PFSK-1 (cell line): Measurements from ENCODE around the gene PEX10.

Experiments used
- FOXP2 ChIP-seq: optimal IDR thresholded peaks from 2 replicates; pipeline ENCODE3; 2011; ENCODE audit warnings: borderline replicate concordance, control low read depth, inconsistent platforms; ENCODE audit not compliant: insufficient read depth; ENCODE audit errors: extremely low read length, extremely low read depth
- POLR2AphosphoS5 ChIP-seq: IDR thresholded peaks from 2 replicates; pipeline ENCODE4 v1.6.1; 2012; ENCODE audit warnings: low read depth, mild to moderate bottlenecking, control low read depth, low read length, moderate library complexity
- REST ChIP-seq, 2 experiments: IDR thresholded peaks; 2 replicates each; pipeline versions ENCODE4 v1.6.1 to v1.8.0; 2011 to 2012; ENCODE audit warnings: low read depth in 2 of 2, low read length in 2 of 2, control low read depth in 1 of 2, inconsistent platforms in 1 of 2, mild to moderate bottlenecking in 1 of 2, moderate library complexity in 1 of 2; ENCODE audit not compliant: insufficient read depth in 1 of 2
- SIN3A ChIP-seq: IDR thresholded peaks from 2 replicates; pipeline ENCODE4 v1.6.1; 2012; ENCODE audit warnings: mild to moderate bottlenecking, low read length, moderate library complexity, borderline replicate concordance; ENCODE audit not compliant: insufficient read depth
- TAF1 ChIP-seq: IDR thresholded peaks from 2 replicates; pipeline ENCODE4 v1.6.1; 2012; ENCODE audit warnings: low read length, control low read depth, borderline replicate concordance; ENCODE audit not compliant: insufficient read depth

PEX10 gene

GRCh38 chr1:2392686-2393085 is 19.7 kb downstream of the PEX10 start:
- TF ChIP-seq FOXP2: no peak
- TF ChIP-seq REST (IDR thresholded peaks at IDR 0.05; ENCODE audit: insufficient read depth in 1 of 2, low read depth in 2 of 2, low read length in 2 of 2): no peak
- no peak for TF ChIP-seq TAF1
- no peak for TF ChIP-seq SIN3A
- no peak for TF ChIP-seq POLR2AphosphoS5

GRCh38 chr1:2391931-2392509 is 20.3 kb downstream of the PEX10 start:
- no peak for TF ChIP-seq FOXP2
- TF ChIP-seq REST (IDR thresholded peaks at IDR 0.05; ENCODE audit: insufficient read depth in 1 of 2, low read depth in 2 of 2, low read length in 2 of 2): no peak
- TF ChIP-seq POLR2AphosphoS5: no peak
- TF ChIP-seq SIN3A: no peak
- TF ChIP-seq TAF1: no peak

GRCh38 chr1:2391041-2391930 is 21.1 kb downstream of the PEX10 start, which contains the start of the genes MORN1 and RER1:
TSS of gene MORN1 (minus strand) at chr1:2391554. CDS start at chr1:2391533, 21 bp downstream.
TSS of gene RER1 (plus strand) at chr1:2391841. CDS start at chr1:2395791, 3,950 bp downstream.
- TF ChIP-seq POLR2AphosphoS5 (peak; percentile 84), FOXP2 (peak; percentile 74), REST (IDR thresholded peaks at IDR 0.05; ENCODE audit: insufficient read depth in 1 of 2, low read depth in 2 of 2, low read length in 2 of 2) (0 out of 4 replicates have a peak, but pooled peaks of 1 of the 2 experiments have one; percentile 17), SIN3A (peak; percentile 20; the same call in 1 of the 2 replicates), TAF1 (peak; percentile 57)

- TF ChIP-seq POLR2AphosphoS5: no peak
- no peak for TF ChIP-seq REST (IDR thresholded peaks at IDR 0.05; ENCODE audit: insufficient read depth in 1 of 2, low read depth in 2 of 2, low read length in 2 of 2)
- TF ChIP-seq SIN3A: no peak
- TF ChIP-seq FOXP2: no peak
- no peak for TF ChIP-seq TAF1
These were observed 22.7 kb downstream of the PEX10 start for GRCh38 chr1:2389644-2390043.
